HepG2 (cell line): ENCODE results near the gene KRT14. TPM values are rescaled to one million over a fixed set of nuclear protein-coding genes. Genes with fewer than 3 reads are reported as not detected.

Experiments used
- ATAC-seq: fragments of 200-7000 bp; cut with Tn5 transposase; 3 replicates; pipeline ENCODE4 v1.9.1; 2020; ENCODE audit warnings: mild to moderate bottlenecking, moderate library complexity
- BruUV-seq: library from RNA; stranded (reverse); fragments of 400-500 nt; replicated peaks from 2 replicates; lab custom pipeline; 2021; lab: Mats Ljungman, UMichigan
- CTCF ChIA-PET: fragments of 300-600 bp; formaldehyde crosslinking; extraction: SDS; loops from one replicate; lab custom pipeline; 2021; ENCODE audit warnings: low total read pairs, inconsistent platforms, low intra/inter-chr PET ratio; lab: Yijun Ruan, JAX
- POLR2A ChIA-PET: fragments of 350-600 bp; sonication (Branson Sonifier 250); formaldehyde crosslinking; loops from one replicate; lab custom pipeline; 2020; ENCODE audit warnings: antibody characterized with exemption, inconsistent platforms; lab: Yijun Ruan, JAX
- DNase-seq: peaks from one replicate; pipeline ENCODE4 v3.0.0-alpha.2; 2015; ENCODE audit warnings: low spot score
- FAIRE-seq: peaks from 3 replicates; lab custom pipeline; 2011; peaks lifted over from hg19 to GRCh38; lab: Jason Lieb, UNC
- H2AFZ ChIP-seq: one replicate; pipeline ENCODE4 v1.6.1; 2011; ENCODE audit warnings: low read length, inconsistent platforms
- H3K27ac ChIP-seq: fragments of 300-600 bp; 3 replicates; pipeline ENCODE4 v1.8.0; 2011; ENCODE audit warnings: mixed run types, mild to moderate bottlenecking, mixed read lengths, low read length, inconsistent platforms; ENCODE audit not compliant: insufficient read depth; ENCODE audit errors: extremely low read length
- H3K27me3 ChIP-seq, 2 experiments: fragments of 200-600 bp in 1 of 2; 2 replicates in 1 of 2; 3 replicates in 1 of 2; pipeline versions ENCODE4 v1.6.0 to v1.8.0; 2011; ENCODE audit warnings: low read length in 2 of 2, mild to moderate bottlenecking in 2 of 2, moderate library complexity in 2 of 2, inconsistent platforms in 1 of 2; ENCODE audit not compliant: insufficient read depth in 2 of 2, control insufficient read depth in 1 of 2
- H3K36me3 ChIP-seq, 2 experiments: fragments of 200-600 bp in 1 of 2; replicated peaks in 1 of 2; 2 replicates in 1 of 2; 3 replicates in 1 of 2; pipeline versions ENCODE4 v1.5.1 to v1.8.0; 2011; ENCODE audit warnings: low read length in 2 of 2, inconsistent platforms in 1 of 2; ENCODE audit not compliant: insufficient read depth in 2 of 2, control insufficient read depth in 1 of 2
- H3K4me1 ChIP-seq: 2 replicates; pipeline ENCODE4 v1.5.1; 2012; ENCODE audit warnings: low read length, inconsistent platforms; ENCODE audit not compliant: insufficient read depth
- H3K4me2 ChIP-seq: 2 replicates; pipeline ENCODE4 v1.6.0; 2011; ENCODE audit warnings: low read depth, low read length, inconsistent platforms
- H3K4me3 ChIP-seq, 3 experiments: fragments of 200-600 bp in 1 of 3; sonication (generic), shearing (Covaris generic) in 1 of 3; replicated peaks in 1 of 3; 2 replicates each; pipeline ENCODE4 v1.5.1; 2011 to 2016; ENCODE audit warnings: low read length in 3 of 3, inconsistent platforms in 2 of 3, low read depth in 2 of 3, mild to moderate bottlenecking in 2 of 3, control low read depth in 1 of 3, mixed read lengths in 1 of 3; ENCODE audit not compliant: insufficient read depth in 1 of 3
- H3K79me2 ChIP-seq: one replicate; pipeline ENCODE4 v1.6.1; 2011; ENCODE audit warnings: low read length, inconsistent platforms; ENCODE audit not compliant: insufficient read depth
- H3K9ac ChIP-seq: 2 replicates; pipeline ENCODE4 v1.6.0; 2011; ENCODE audit warnings: mild to moderate bottlenecking, low read depth, low read length, inconsistent platforms; ENCODE audit not compliant: insufficient read depth
- H3K9me3 ChIP-seq: 2 replicates; pipeline ENCODE4 v1.5.1; 2012; ENCODE audit warnings: mild to moderate bottlenecking, low read length
- H4K20me1 ChIP-seq: 2 replicates; pipeline ENCODE4 v1.6.0; 2011; ENCODE audit warnings: inconsistent platforms, mild to moderate bottlenecking, low read length, moderate library complexity; ENCODE audit not compliant: insufficient read depth
- HNRNPLL ChIP-seq: fragments of 200-400 bp; formaldehyde crosslinking; IDR thresholded peaks from 2 replicates; pipeline ENCODE4 v1.6.1; 2017; ENCODE audit warnings: mild to moderate bottlenecking, low read depth, low read length; ENCODE audit not compliant: poor library complexity, severe bottlenecking
- ZNF343 ChIP-seq: sonication (generic); formaldehyde crosslinking; IDR thresholded peaks from 2 replicates; pipeline ENCODE4 v1.4.0; 2020; ENCODE audit warnings: mild to moderate bottlenecking, missing genetic modification reagents
- ZNF510 ChIP-seq: sonication (generic); formaldehyde crosslinking; IDR thresholded peaks from 2 replicates; pipeline ENCODE4 v1.4.0; 2020; ENCODE audit warnings: low read depth, mild to moderate bottlenecking, missing genetic modification reagents
- WGBS: methylation state at CpG from one replicate; pipeline ENCODE4 v1.1.6; 2017; ENCODE audit warnings: low lambda C conversion rate; 5-methylcytosine and 5-hydroxymethylcytosine counted together
- in situ Hi-C: cut with HindIII; loops from 2 replicates; pipeline ENCODE4 v1.10.0; 2017; ENCODE audit warnings: low pct_unique_long_range_greater_than_20kb; ENCODE audit not compliant: extremely low pct_ligation_motif_present
- intact Hi-C: fragments of 100-400 bp; cut with micrococcal nuclease; formaldehyde crosslinking; loops from one replicate; pipeline ENCODE4 v1.10.0; 2022; ENCODE audit not compliant: unreplicated experiment
- polyA plus RNA-seq, 8 experiments: library from polyadenylated mRNA; depleted of rRNA in 3 of 8; stranded (reverse) in 7 of 8; unstranded in 1 of 8; fragments of >200 nt; fragmentation: Illumina TruSeq in 4 of 8; extraction: Trizol in 4 of 8; gene quantifications; 2 replicates each; pipeline versions ENCODE4 v1.2.1 to v1.2.3, GENCODE V29; 2011 to 2016; ENCODE audit warnings: low read depth in 4 of 8, missing spikeins in 1 of 8, mixed read lengths in 1 of 8; ENCODE audit not compliant: insufficient read depth in 1 of 8
- total RNA-seq, 5 experiments: library from RNA; depleted of rRNA; stranded (reverse); fragments of >200 nt; fragmentation: Illumina TruSeq; extraction: Trizol; gene quantifications; 2 replicates each; pipeline ENCODE4 v1.2.3, GENCODE V29; 2016; ENCODE audit warnings: low read depth in 1 of 5
- TF ChIP-seq, protein P1 (sequence below): sonication (generic); formaldehyde crosslinking; IDR thresholded peaks from 2 replicates; pipeline ENCODE4 v1.5.1; 2020; ENCODE audit warnings: missing genetic modification reagents, mild to moderate bottlenecking, borderline replicate concordance

KRT14 gene
- total and polyA plus RNA-seq, 2 of the 13 experiments (the other 11 are each of a cell fraction or from before 2014, with no cell fraction given), result 0.09 TPM; not detected in 1

GRCh38 chr17:41631898-41632285, 45.2 kb upstream of the KRT14 start:
- no TSS peak for BruUV-seq
- in situ Hi-C loops, result no loop called here

DNA sequence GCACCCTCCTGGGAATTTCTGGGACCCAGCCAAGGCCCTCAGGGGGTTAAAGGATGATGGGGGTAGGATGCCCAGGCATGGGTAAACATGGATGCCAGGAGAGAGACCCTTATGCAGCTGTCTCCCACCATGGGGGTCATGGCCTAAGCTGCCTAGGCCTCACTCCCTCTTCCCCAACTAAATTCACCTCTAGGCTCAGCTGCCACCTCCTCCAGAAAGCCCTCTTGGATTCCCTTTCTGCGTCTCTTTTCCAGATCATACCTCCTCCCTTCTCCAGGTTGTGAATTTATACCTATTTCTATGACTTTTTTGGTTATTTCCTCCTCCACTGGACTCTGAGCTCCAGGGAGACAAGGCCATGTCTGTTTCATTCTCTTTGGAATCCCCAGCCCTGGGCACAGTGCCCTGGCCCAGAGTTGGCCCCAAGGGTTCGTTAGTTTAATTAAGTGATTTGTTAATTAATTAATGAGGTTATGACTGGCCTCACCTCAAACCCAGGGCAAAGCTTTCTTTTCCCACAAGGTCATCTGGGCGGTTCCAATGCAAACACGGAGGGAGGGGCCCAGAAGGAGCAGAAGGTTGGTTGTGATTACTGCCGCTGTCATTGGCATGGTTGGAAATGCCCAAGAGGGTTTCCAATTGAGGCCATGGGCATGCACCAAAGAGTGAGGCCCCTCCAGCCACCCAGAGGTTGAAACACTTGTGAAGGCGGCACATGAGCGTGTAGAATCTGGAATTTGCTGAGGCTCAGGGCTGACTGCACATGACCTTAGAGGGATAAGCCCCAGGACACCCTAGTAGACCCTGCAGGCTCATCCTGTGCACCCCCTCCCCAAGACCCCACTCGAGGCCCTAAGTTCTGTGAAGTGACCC, 44.6 kb upstream of the KRT14 start:
- ChIA-PET CTCF (no interaction called here), POLR2A (no interaction called here)
- in situ Hi-C loops, result no loop called here
- no peak overlapping the region for H3K9ac ChIP-seq
- no peak overlapping the region for H2AFZ ChIP-seq
- BruUV-seq, result no TSS peak
- no peaks in the 10 kb centered on the region for H3K79me2 ChIP-seq
- no peak overlapping the region for H3K27ac ChIP-seq
- H3K4me2 ChIP-seq, result no peak overlapping the region
- FAIRE-seq (no peak), ATAC-seq (no peak), DNase-seq (no peak)
- no peaks in the 10 kb centered on the region for H4K20me1 ChIP-seq
- TF ChIP-seq ZNF343 (CRISPR knock-in tag) (no peak), ZNF510 (CRISPR knock-in tag) (no peak)
- intact Hi-C loops, result no loop called here
- no peaks in the 10 kb centered on the region for H3K9me3 ChIP-seq
- no peak overlapping the region for H3K4me3 ChIP-seq
- H3K4me1 ChIP-seq, result peaks cover 19% of the 10 kb centered on the region
- no peaks in the 10 kb centered on the region for H3K36me3 ChIP-seq
- 38% methylated on average over 7 of the region's 8 CpGs for WGBS
- peaks cover 2 to 27% of the 10 kb centered on the region in 2 experiments; a peak in 4 of 5 replicates for H3K27me3 ChIP-seq

More at GRCh38 chr17:41631898-41632285, 45.2 kb upstream of the KRT14 start:
- 81% methylated on average over 13 of the region's 15 CpGs for WGBS
- Histone ChIP-seq H4K20me1 (no peaks in the 10 kb centered on the region), H3K4me1 (peaks cover 19% of the 10 kb centered on the region), H3K9me3 (no peaks in the 10 kb centered on the region), H2AFZ (no peak overlapping the region), H3K4me2 (no peak overlapping the region), H3K27me3 (peaks cover 2 to 26% of the 10 kb centered on the region in 2 experiments; a peak in 3 of 5 replicates), H3K4me3 (no peak overlapping the region)
- ChIA-PET CTCF (no interaction called here), POLR2A (no interaction called here)
- ATAC-seq, result no peak
- no peak for DNase-seq
- peak; percentile 17 for TF ChIP-seq HNRNPLL
- TF ChIP-seq, protein P1, sequence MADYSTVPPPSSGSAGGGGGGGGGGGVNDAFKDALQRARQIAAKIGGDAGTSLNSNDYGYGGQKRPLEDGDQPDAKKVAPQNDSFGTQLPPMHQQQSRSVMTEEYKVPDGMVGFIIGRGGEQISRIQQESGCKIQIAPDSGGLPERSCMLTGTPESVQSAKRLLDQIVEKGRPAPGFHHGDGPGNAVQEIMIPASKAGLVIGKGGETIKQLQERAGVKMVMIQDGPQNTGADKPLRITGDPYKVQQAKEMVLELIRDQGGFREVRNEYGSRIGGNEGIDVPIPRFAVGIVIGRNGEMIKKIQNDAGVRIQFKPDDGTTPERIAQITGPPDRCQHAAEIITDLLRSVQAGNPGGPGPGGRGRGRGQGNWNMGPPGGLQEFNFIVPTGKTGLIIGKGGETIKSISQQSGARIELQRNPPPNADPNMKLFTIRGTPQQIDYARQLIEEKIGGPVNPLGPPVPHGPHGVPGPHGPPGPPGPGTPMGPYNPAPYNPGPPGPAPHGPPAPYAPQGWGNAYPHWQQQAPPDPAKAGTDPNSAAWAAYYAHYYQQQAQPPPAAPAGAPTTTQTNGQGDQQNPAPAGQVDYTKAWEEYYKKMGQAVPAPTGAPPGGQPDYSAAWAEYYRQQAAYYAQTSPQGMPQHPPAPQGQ (CRISPR knock-in tag), result no peak
- TF ChIP-seq, all 625 proteins: peak for 1
- no peak for FAIRE-seq
- Histone ChIP-seq H3K27ac (no peak overlapping the region), H3K79me2 (no peaks in the 10 kb centered on the region), H3K36me3 (no peaks in the 10 kb centered on the region), H3K9ac (no peak overlapping the region)
- intact Hi-C loops, result no loop called here
